ENCODE data around the gene SPANXC.

DNA sequence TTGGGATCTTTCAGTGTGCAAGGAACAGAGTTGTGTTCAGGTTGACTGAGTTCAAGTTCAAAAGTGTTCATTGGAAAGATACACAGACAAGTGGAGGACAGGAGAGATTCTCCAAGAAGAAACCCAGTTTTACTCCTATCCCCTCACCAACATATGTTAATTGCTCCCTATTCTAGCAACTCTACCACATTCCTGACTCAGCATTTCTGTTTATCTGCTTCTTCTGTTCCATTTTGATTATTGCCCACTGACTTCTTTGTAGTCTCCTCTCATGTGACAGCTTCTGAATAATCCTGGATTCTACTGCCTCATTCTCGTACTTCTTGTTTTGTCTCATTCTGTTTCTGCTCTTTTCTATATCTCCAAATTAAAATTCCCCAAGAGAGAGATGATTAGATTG is 15.8 kb upstream of the SPANXC start:
- TF ChIP-seq, protein P1, sequence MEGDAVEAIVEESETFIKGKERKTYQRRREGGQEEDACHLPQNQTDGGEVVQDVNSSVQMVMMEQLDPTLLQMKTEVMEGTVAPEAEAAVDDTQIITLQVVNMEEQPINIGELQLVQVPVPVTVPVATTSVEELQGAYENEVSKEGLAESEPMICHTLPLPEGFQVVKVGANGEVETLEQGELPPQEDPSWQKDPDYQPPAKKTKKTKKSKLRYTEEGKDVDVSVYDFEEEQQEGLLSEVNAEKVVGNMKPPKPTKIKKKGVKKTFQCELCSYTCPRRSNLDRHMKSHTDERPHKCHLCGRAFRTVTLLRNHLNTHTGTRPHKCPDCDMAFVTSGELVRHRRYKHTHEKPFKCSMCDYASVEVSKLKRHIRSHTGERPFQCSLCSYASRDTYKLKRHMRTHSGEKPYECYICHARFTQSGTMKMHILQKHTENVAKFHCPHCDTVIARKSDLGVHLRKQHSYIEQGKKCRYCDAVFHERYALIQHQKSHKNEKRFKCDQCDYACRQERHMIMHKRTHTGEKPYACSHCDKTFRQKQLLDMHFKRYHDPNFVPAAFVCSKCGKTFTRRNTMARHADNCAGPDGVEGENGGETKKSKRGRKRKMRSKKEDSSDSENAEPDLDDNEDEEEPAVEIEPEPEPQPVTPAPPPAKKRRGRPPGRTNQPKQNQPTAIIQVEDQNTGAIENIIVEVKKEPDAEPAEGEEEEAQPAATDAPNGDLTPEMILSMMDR (IDR thresholded peaks at IDR 0.05) = no peak
- no peak for TF ChIP-seq ZFX (IDR thresholded peaks at IDR 0.05; ENCODE audit: borderline replicate concordance)

Data from 22Rv1 (cell line).